Measurements from ENCODE around the gene OXLD1. TPM values are rescaled to one million over a fixed set of nuclear protein-coding genes. Genes with fewer than 3 reads are reported as not detected.

The OXLD1 gene
- total RNA-seq, 1 experiment from 2014 or later: 46.7 TPM

DNA sequence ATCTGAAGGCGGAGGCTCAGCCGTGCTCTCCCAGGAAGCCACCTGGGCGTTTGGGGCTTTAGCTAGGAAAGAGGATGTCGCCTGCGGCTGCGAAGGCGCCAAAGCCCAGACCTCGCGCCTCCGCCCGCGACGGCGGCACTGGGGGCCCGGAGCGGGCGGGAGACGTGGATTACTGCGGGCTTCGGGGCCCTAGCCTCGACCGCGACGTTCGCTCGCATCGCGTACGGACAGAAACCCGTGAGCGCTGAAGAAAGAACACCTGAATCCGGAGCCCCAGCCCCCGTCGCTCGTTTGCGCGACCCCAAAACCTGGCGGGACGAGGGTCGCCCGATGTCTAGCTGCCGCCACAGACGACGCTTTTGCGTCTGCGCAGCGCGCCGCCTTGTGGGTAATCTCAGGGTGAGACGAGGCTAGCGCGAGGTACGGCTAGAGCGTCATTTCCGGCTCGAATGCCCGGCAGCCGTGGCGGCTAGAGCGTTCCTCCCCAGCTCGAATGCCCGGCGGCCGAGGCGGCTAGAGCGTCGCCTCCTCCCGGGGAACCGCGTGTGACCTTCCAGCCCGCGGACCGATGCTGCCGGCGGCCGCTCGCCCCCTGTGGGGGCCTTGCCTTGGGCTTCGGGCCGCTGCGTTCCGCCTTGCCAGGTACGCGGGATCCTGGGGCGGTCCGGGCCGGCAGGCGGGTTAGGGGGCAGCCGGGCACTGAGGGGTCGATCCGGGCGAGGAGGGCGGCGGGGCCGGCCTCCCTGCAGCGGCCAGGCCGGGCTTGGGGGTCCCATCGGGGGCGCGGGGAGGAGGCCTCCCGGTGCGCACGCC is 36.7 kb upstream of the OXLD1 start, which contains the start of gene MRPL12:
Gene MRPL12 (plus strand): TSS at position 434 of the 813 bp plus-strand sequence. CDS start 135 bp downstream, at position 569.
- ChIA-PET POLR2A (ENCODE audit: unreplicated experiment) (interaction anchor here (0.6 to 1.0 kb wide), 7 partner anchors 10 to 324 kb away, joined by 3 to 10 read pairs (median 4); partner anchors contain the start of genes CCDC137 and PCYT2), CTCF (no interaction called here)
- Histone ChIP-seq H2AFZ (ENCODE audit: low read length) (peak within 1 kb of the TSS; percentile 62), H3K79me2 (ENCODE audit: low read length) (peaks cover 83% of the 10 kb centered on the region), H3K4me1 (ENCODE audit: insufficient read depth, low read length) (peaks cover 22% of the 10 kb centered on the region), H4K20me1 (ENCODE audit: low read length) (peaks cover 15% of the 10 kb centered on the region; the same call in 1 of the 2 replicates), H3F3A (ENCODE audit: low read length, unreplicated experiment) (peaks cover 3% of the 10 kb centered on the region), H3K9ac (ENCODE audit: low read length) (peak within 1 kb of the TSS; percentile 99), H3K9me3 (ENCODE audit: low read length) (no peaks in the 10 kb centered on the region), H3K36me3 (ENCODE audit: low read depth, low read length) (peaks cover 51% of the 10 kb centered on the region), H3K4me2 (ENCODE audit: low read length) (peak within 1 kb of the TSS; percentile 97), H3K27me3 (ENCODE audit: low read length) (no peaks in the 10 kb centered on the region), H3K9me2 (replicated peaks; ENCODE audit: low read length) (no peaks in the 10 kb centered on the region), H3K4me3 (ENCODE audit: low read length) (peak within 1 kb of the TSS; percentile 75), H3K27ac (ENCODE audit: low read length) (peak within 1 kb of the TSS; percentile 74)
- ATAC-seq (peak; percentile 80), DNase-seq (peak; percentile 95)
- TF ChIP-seq, protein P1, sequence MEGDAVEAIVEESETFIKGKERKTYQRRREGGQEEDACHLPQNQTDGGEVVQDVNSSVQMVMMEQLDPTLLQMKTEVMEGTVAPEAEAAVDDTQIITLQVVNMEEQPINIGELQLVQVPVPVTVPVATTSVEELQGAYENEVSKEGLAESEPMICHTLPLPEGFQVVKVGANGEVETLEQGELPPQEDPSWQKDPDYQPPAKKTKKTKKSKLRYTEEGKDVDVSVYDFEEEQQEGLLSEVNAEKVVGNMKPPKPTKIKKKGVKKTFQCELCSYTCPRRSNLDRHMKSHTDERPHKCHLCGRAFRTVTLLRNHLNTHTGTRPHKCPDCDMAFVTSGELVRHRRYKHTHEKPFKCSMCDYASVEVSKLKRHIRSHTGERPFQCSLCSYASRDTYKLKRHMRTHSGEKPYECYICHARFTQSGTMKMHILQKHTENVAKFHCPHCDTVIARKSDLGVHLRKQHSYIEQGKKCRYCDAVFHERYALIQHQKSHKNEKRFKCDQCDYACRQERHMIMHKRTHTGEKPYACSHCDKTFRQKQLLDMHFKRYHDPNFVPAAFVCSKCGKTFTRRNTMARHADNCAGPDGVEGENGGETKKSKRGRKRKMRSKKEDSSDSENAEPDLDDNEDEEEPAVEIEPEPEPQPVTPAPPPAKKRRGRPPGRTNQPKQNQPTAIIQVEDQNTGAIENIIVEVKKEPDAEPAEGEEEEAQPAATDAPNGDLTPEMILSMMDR (conservative IDR thresholded peaks at IDR 0.05; ENCODE audit: low read depth, low read length): no peak
- no peak for TF ChIP-seq EZH2 (IDR thresholded peaks at IDR 0.05; ENCODE audit: low read length, unreplicated experiment)
- TF ChIP-seq EZH2phosphoT487 (IDR thresholded peaks at IDR 0.05; ENCODE audit: borderline replicate concordance, low read length): no peak
- intact Hi-C loops (cut with micrococcal nuclease): no loop called here
- BruUV-seq (replicated peaks): no TSS peak

- POLR2A ChIA-PET (ENCODE audit: unreplicated experiment): interaction anchor here (0.6 to 0.8 kb wide), 2 partner anchors 18 to 174 kb away, joined by 3 to 4 read pairs; partner anchors contain the start of genes ARL16, FSCN2 and HGS
- H2AFZ ChIP-seq (ENCODE audit: low read length): no peak overlapping the region
- peaks cover 3% of the 10 kb centered on the region for H3F3A ChIP-seq (ENCODE audit: low read length, unreplicated experiment)
- no peaks in the 10 kb centered on the region for H3K27me3 ChIP-seq (ENCODE audit: low read length)
- peaks cover 91% of the 10 kb centered on the region for H3K79me2 ChIP-seq (ENCODE audit: low read length)
- peak overlapping the region; percentile 97 for H3K4me2 ChIP-seq (ENCODE audit: low read length)
- H3K9ac ChIP-seq (ENCODE audit: low read length): peak overlapping the region; percentile 99
- H3K27ac ChIP-seq (ENCODE audit: low read length): peak overlapping the region; percentile 1; the same call in 1 of the 2 replicates
- H3K4me1 ChIP-seq (ENCODE audit: insufficient read depth, low read length): peaks cover 22% of the 10 kb centered on the region
- no peaks in the 10 kb centered on the region for H3K9me2 ChIP-seq (replicated peaks; ENCODE audit: low read length)
- DNase-seq (peak; percentile 25), ATAC-seq (peak; percentile 31)
- peaks cover 10% of the 10 kb centered on the region; the same call in 1 of the 2 replicates for H4K20me1 ChIP-seq (ENCODE audit: low read length)
- TF ChIP-seq, protein P1 (conservative IDR thresholded peaks at IDR 0.05; ENCODE audit: low read depth, low read length): 0 out of 2 replicates have a peak, but pooled peaks have one; percentile 23
- no peak for TF ChIP-seq EZH2phosphoT487 (IDR thresholded peaks at IDR 0.05; ENCODE audit: borderline replicate concordance, low read length)
- peak overlapping the region; percentile 75 for H3K4me3 ChIP-seq (ENCODE audit: low read length)
- peaks cover 50% of the 10 kb centered on the region for H3K36me3 ChIP-seq (ENCODE audit: low read depth, low read length)
- CTCF ChIA-PET: interaction anchor here (1.0 kb wide), 1 partner anchor 18 kb away, joined by 3 read pairs; the partner anchor contains the start of genes ARL16 and HGS
- intact Hi-C loops (cut with micrococcal nuclease): no loop called here
- no peaks in the 10 kb centered on the region for H3K9me3 ChIP-seq (ENCODE audit: low read length)
- no TSS peak for BruUV-seq (replicated peaks)
Observed at GRCh38 chr17:81701288-81702071, 35.1 kb upstream of the OXLD1 start.

Measured in PC-3 (cell line).